Body of pancreas (tissue), 4 donors: ENCODE results near the gene SLK.

Experiments used
- POLR2A ChIP-seq, 3 donors: fragments of 450-650 bp; IDR thresholded peaks; one replicate each; pipeline ENCODE4 v1.6.1; 2016; ENCODE audit warnings: antibody characterized with exemption in 3 of 3, mild to moderate bottlenecking in 2 of 3
- TF ChIP-seq, protein P1 (sequence below), 7 experiments: fragments of 450-650 bp in 4 of 7; fragments of 200-600 bp in 3 of 7; sonication (generic) in 3 of 7; IDR thresholded peaks; one replicate each; pipeline ENCODE4 v1.5.1; 2016 to 2019; ENCODE audit warnings: antibody characterized with exemption in 7 of 7

- TF ChIP-seq, protein P1, sequence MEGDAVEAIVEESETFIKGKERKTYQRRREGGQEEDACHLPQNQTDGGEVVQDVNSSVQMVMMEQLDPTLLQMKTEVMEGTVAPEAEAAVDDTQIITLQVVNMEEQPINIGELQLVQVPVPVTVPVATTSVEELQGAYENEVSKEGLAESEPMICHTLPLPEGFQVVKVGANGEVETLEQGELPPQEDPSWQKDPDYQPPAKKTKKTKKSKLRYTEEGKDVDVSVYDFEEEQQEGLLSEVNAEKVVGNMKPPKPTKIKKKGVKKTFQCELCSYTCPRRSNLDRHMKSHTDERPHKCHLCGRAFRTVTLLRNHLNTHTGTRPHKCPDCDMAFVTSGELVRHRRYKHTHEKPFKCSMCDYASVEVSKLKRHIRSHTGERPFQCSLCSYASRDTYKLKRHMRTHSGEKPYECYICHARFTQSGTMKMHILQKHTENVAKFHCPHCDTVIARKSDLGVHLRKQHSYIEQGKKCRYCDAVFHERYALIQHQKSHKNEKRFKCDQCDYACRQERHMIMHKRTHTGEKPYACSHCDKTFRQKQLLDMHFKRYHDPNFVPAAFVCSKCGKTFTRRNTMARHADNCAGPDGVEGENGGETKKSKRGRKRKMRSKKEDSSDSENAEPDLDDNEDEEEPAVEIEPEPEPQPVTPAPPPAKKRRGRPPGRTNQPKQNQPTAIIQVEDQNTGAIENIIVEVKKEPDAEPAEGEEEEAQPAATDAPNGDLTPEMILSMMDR (IDR thresholded peaks at IDR 0.05), result no peak
- TF ChIP-seq POLR2A (IDR thresholded peaks at IDR 0.05), result no peak
Measured at GRCh38 chr10:104031631-104032030, 64.7 kb downstream of the SLK start.
